Measurements from ENCODE around the gene NOL9. TPM values are rescaled to one million over a fixed set of nuclear protein-coding genes. Genes with fewer than 3 reads are reported as not detected.

The NOL9 gene
- total RNA-seq, 1 donor, result 44.9 TPM

GRCh38 chr1:6509220-6509918 lies 44.9 kb downstream of the NOL9 start:
- no peak for TF ChIP-seq CTCF (IDR thresholded peaks at IDR 0.05; ENCODE audit: insufficient read depth, low read length)
- no peak for DNase-seq (ENCODE audit: low read depth)
- H3K4me3 ChIP-seq (ENCODE audit: low read depth, low read length), result no peak overlapping the region

GRCh38 chr1:6508816-6509189 lies 45.5 kb downstream of the NOL9 start:
- no peak for TF ChIP-seq CTCF (IDR thresholded peaks at IDR 0.05; ENCODE audit: insufficient read depth, low read length)
- DNase-seq (ENCODE audit: low read depth), result no peak
- H3K4me3 ChIP-seq (ENCODE audit: low read depth, low read length), result no peak overlapping the region

GRCh38 chr1:6508154-6508815 lies 46.0 kb downstream of the NOL9 start:
- no peak for TF ChIP-seq CTCF (IDR thresholded peaks at IDR 0.05; ENCODE audit: insufficient read depth, low read length)
- no peak for DNase-seq (ENCODE audit: low read depth)

DNA sequence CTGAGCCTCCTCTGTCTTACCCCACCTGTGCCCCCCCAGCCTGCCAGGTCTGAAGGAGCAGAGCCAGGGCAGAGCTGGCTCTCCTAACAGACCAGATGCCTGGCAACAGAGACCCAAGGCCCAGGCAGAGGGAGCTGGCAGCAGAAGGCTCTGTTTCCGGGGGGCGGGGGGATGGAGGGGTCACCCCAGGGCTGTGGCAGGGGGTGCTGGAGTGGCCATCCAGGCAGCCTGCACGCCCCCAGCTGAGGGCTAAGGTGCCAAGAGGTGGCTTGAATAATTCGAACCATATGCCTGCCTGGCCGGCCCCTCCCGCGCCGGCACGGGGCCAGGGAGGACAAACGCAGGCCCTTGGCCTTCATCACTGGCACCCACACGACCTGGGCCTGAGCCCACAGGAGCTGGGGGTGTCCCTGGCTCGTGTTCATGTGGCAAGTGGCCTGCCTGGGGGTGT lies 46.8 kb downstream of the NOL9 start:
- no peak for TF ChIP-seq CTCF (IDR thresholded peaks at IDR 0.05; ENCODE audit: insufficient read depth, low read length)
- peak; percentile 38 for DNase-seq (ENCODE audit: low read depth)

More at GRCh38 chr1:6508154-6508815, 46.0 kb downstream of the NOL9 start:
- no peak overlapping the region for H3K4me3 ChIP-seq (ENCODE audit: low read depth, low read length)

DNA sequence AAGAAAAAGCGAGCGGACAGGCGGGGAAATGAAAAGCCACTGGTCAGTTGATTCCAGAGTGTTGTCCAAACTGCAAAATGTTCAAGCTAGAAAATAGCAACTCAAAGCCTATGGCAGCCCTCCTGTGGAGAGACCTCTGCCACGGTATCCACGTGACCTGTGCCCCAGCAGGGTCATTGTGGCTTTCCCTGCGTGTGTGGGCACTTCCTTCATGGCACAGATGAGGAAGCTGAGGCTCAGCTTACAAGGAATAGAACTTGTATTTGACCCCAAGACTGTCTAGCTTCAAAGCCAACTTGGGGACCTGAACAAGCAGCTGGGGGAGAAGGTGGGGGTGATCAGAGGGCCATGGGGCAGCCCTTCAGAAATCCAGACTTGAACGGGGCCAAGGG lies 47.3 kb downstream of the NOL9 start:
- no peak overlapping the region for H3K4me3 ChIP-seq (ENCODE audit: low read depth, low read length)
- no peak for DNase-seq (ENCODE audit: low read depth)
- TF ChIP-seq CTCF (IDR thresholded peaks at IDR 0.05; ENCODE audit: insufficient read depth, low read length), result no peak

More for the DNA sequence above, 46.8 kb downstream of the NOL9 start:
- H3K4me3 ChIP-seq (ENCODE audit: low read depth, low read length), result no peak overlapping the region

DNA sequence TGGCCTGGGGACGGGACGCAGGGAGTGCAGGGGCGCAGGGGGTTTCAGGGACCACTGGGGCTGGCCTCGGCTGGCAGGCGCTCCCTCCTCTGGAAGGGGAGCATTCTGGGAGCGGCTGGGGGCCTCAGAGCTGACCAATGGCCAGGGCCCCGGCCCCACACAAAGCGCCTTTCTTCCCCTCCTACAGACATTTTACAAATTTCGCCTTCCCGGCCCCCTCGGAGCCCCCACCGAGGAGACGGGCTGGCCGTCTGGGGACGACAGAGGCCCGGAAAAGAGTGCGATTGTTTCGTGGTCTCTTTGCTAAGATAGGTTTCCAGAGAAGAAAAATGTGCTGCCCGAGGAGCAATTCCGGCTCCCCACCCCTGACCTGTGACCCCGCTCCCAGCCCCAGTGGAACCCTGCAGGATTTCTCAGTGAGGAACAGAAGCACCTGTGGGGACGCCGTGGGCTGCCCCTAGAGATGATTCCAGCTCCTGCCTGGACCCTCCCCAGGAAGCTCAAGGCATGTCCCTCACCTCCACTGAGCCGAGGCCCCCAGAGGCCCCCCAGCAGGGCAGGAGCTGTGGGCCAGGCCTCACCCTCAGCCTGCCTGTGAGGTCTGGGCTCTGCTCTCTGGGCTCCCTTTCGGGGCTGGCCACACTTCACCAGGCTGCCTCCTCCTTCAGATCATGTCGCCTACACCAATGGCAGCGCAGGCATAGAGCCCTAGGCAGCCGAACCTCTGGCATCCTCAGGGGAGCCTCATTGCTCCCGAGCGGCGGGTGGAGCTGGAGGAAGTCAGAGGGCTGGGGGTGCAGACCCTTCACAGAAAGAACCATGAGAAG lies 47.9 kb downstream of the NOL9 start:
- no peak for DNase-seq (ENCODE audit: low read depth)
- TF ChIP-seq CTCF (IDR thresholded peaks at IDR 0.05; ENCODE audit: insufficient read depth, low read length), result no peak

More for the DNA sequence above, 47.9 kb downstream of the NOL9 start:
- H3K4me3 ChIP-seq (ENCODE audit: low read depth, low read length), result no peak overlapping the region

All from fibroblast of the aortic adventitia (primary cell).